PC-3 (cell line): ENCODE data around the gene KCTD17.

Experiments
- CTCF ChIP-seq: fragments of 300-600 bp; sonication (generic); conservative IDR thresholded peaks from 2 replicates; pipeline ENCODE4 v1.5.1; 2017; ENCODE audit warnings: antibody characterized with exemption, low read depth, mild to moderate bottlenecking, low read length
- EZH2phosphoT487 ChIP-seq: fragments of 300-600 bp; sonication (generic); IDR thresholded peaks from 2 replicates; pipeline ENCODE4 v1.6.1; 2018; ENCODE audit warnings: mild to moderate bottlenecking, antibody characterized with exemption, low read length, borderline replicate concordance

DNA sequence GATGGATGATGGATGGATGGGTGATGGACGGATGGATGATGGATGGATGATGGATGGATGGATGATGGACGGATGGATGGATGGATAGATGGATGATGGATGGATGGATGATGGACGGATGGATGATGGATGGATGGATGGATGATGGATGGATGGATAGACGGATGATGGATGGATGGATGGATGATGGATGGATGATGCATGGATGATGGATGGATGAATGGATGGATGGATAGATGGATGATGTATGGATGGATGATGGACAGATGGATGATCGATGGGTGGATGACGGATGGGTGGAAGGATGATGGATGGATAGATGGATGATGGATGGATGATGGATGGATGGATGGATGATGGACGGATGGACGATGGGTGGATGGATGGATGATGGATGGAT lies 21.1 kb downstream of the KCTD17 start:
- TF ChIP-seq CTCF (no peak), EZH2phosphoT487 (no peak)
